KG1 (cell line): Measurements from ENCODE around the gene CCDC187.

Experiments
- DNase-seq: peaks from one replicate; lab custom pipeline; 2025; lab: John Stamatoyannopoulos, UW

CCDC187 gene

DNA sequence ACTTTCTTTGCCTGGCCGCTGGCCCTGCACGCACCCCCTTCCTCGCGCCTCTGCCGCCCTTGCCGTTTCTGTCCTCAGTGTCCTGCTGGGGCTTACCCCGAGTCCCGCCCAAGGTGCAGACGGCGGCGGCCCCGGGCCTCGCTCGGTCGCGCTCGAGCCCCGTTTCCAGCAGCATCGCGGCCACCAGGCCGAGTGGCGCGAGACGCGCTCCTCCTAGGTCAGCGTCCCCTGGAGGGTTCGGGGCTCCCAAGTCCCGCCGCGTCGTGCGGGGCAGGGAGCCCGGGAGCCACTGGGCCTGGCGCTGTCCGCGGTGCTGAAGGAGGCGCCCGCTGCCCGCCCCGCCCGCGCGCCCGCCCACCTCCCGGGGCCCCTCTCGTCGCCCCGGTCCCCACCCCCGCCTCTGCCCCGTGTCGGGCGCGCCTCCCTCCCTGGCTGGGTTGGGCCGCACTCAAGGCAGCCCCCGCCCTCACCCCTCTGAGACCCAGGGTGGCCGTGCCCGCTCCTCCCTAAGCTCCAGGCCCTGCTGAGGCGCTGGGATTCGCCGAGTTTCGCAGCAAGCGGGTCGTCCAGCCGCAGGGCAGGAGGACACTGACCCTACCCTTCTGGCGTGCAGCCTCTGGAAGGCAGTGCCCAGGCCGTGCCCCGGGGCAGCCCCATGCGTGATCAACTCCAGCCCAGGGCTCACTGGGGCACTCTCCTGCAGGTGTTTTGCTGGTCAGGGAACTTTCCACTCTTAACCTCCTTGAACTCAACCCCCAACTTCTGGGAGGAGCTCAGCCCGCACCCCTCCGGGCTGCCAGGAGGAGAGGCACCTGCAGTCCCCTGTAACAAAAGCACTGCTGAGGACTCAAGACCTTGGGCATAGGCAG is 98.8 kb downstream of the CCDC187 start, which contains the start of gene LHX3:
LHX3 (minus strand) TSS at position 291 of the 869 bp plus-strand sequence; CDS start at position 175, 116 bp downstream.
- no peak for DNase-seq

DNA sequence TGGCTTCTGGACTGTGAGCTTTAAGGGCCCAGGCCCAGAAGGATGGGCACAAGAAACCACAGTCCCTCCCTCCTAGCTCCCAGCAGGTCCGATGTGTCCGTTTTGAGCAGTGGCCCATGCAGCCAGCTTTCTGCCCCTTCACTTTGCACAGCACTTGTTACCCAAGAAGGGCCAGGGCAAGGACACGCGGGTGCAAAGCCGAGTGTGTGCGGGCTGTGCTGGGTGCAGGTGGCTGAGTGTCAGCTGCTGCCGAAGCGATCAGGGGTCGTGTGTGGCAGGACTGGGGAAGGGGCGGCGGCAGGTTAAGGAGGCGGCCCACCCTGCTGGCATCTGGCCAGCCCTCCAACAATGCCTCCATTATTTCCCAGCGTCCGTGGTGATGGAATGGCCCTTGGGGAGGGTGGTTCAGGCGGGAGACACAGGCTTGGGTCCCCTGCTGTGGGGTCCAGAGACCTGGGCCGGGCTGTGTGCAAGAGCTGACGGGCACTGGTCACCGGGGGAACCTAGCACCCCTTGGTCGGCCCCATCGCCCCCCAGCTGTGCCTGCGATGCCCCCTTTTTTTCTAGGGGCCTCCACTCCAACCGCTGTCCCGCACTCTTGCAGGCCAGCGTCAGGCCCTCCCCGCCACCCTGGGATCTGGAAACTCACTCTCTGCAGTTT is 99.6 kb downstream of the CCDC187 start:
- no peak for DNase-seq

DNA sequence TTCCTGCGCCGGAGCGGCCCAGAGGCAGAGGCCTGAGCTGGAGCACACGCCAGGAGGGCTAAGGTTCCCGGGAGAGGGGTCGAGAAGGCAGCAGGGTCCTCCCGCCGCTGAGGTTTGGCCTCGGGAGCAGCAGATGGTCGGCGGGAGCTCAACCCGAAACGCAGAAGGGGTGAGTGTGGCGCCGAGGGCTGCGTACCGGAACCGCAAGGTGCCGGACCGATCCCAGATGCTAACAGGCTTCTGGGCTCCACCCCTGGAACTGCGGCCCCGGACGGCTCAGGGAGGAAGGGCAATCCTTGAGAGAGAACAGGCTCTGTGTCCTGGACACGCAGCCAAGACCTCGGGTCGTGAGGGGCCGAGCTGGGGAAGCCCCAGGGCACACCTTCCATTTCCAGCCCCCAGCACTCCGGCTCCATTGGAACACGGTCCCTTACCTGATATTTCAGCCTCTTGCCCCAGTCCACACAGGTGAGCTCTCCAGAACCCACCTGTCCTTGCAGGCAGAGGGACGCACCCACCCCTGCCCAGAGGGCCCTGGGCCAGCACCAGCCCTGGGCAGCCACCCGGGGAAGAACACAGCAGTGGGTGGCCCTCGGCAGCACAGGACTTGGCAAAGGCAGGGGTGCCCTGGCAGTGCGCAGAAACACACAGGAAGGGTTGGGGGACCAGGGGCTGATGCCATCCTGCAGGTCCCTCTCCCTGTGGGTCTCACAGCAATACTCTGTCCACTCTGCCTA is 100.3 kb downstream of the CCDC187 start:
- DNase-seq: no peak

DNA sequence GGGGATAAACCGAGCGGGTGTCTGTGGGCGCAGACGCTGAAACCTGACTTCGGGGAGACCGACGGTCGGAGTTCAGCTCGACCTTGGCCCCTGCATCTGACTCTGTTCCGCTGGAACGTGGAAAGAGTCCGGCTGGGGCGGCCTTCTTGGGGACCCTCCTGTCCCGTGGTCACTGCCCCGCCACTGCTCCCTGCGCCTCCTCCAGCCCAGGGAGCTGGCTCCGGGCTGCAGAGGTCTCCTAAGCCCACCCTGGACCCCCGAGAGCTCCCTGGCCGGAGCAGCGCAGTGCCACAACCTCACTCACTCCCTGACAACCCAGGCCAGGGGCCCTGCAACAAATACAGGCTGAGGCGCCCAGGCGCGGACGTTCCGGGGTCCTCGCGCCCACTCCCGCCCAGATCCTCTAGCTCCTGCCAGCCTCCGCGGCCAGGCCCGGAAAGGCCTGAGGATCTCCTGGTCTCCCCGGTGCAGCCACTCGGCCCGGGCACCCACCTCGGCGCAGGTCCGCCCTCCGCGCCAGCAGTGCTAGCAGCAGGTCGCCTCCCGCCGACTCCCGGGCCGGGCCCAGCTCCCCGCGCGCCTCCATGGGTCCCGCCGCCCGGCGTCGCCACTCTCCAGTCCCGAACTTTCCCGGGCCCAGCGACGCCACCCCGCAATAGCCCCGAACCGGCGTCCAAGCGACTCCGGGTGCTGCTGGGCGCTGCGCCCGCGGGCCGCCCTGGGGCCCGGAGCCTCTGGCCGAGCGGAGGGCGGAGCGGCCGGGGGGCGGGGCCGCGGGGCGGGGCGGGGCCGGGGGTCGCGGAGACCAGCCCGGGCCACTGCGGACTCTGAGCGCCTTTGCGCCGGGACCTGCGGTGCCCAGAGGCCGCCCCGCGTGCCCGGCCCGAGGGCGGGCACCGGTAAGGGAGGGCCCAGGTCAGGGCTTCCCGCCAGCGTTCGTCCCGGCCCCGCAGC is 101.2 kb downstream of the CCDC187 start:
- DNase-seq: no peak

DNA sequence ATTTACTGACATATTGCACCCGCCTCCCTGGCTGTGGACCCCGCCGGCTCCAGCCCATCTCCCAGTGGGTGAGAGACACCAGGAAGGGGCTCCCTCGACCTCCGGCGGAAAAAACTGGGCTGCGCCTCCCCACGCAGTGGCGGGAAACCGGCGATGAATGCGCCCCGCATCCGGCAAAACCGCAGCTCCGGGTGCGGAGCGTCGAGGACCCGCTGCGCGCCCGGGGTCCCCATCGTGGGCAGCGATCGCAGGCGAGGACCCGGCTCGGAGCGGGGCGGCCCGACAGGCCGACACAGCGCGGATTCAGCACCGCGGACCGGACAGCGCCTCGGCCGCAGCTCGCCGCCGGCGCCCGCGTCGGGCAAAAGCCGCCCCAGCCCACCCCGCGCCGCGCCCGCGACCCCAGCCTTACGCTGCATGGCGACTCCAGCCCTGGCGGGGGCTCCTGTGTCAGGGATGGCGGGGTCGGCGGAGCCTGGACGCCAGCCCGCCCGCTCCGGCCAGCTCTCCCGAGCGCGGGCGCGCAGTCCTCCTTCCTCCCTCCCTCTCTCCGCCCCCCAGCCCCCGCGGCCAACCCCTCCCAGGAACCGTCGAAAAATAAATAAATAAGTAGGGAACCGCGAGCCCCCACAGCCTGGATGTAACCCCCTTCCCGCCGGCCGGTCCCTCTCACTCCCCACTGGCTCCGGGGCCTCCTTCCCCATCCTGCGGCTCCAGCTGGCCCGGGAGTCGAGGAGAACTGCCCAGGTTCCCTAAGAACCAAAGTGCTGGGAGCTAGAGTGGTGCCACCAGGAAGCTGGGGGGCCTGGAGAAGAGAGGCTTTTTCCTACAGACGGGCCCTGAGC is 102.1 kb downstream of the CCDC187 start:
- no peak for DNase-seq

DNA sequence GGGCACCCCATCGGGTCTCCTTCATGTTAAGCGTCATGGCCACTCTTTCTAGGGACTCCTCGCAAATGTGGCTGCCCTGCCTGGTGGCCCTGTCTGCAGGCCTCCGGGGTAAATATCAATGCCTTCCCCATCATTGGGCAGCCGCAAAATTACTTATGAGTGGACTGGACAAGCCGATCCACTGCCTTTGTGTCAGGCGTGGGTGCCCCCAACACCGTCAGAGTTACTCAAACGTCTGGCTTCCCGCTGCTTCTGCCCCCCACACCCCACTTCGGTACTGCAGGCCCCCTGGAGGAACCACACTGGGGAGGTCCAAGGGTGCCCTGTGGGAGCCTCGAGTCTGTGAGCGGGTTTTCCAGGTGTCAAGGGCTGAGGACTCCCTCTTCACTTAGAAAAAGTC is 102.7 kb downstream of the CCDC187 start:
- no peak for DNase-seq

DNA sequence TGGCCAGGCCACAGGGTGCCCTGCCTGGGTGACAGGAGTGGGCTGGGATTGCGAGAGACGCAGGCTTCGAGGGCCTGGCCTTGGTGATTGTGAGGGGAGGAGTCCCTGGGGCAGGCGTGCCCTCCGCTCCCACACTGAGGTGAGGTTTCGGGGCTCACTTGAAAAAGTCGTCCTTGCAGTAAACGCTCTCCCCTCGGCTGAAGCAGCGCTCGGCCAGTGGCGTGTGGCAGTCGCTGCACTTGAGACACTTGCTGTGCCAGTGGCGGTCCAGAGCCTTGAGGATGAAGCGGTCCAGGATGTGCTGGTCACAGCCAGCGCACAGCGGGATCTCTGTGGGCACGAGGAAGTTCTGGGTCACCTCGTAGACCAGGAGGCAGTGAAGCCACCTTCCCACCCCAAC is 103.5 kb downstream of the CCDC187 start:
- DNase-seq: no peak
